GM12801 (cell line): ENCODE data around the gene CSNK1G1.

Source experiments
- TF ChIP-seq, protein P1 (sequence below): IDR thresholded peaks from one replicate; pipeline ENCODE4 v1.5.1; 2011; ENCODE audit warnings: control low read depth; ENCODE audit not compliant: insufficient read length; ENCODE audit errors: extremely low read depth

Gene CSNK1G1

DNA sequence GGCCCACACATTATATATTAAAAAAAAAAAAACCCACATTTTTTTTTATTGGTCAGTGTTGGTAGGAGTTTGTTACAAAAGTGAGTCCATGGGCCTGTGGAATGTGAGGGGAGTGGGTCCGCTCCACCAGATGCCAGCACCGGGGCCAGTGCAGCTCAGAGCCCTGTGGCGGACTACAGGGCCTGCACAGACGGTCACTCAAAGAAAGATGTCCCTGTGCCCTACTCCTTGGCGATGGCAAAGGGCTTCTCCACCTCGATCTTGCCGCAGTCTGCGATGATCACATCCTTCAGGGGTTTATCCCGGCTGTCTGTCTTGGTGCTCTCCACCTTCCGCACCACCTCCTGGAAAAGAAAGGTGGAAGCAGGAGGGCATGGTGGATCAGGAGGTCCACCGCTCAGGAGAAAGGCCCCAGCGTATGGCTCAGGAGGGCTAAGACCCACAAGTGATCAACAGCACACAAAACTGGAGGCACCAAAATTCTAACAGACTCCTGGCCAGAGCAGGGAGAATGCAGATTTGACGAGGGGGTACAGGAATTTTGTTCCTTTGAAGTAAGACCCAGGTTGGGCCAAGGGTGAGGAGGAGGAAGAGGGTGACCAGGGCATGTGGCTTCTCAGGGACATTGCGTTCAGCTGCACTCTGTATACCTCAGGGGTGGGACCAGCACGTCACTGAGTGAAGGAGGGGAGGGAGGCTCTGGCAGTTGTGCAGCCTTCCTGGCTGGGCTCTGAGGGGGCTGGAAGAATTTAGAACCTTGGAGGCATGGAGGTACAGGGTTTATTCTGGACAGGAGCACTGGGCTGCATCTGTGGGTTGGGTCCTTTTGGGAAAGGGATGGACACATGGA is 199.9 kb downstream of the CSNK1G1 start:
- TF ChIP-seq, protein P1, sequence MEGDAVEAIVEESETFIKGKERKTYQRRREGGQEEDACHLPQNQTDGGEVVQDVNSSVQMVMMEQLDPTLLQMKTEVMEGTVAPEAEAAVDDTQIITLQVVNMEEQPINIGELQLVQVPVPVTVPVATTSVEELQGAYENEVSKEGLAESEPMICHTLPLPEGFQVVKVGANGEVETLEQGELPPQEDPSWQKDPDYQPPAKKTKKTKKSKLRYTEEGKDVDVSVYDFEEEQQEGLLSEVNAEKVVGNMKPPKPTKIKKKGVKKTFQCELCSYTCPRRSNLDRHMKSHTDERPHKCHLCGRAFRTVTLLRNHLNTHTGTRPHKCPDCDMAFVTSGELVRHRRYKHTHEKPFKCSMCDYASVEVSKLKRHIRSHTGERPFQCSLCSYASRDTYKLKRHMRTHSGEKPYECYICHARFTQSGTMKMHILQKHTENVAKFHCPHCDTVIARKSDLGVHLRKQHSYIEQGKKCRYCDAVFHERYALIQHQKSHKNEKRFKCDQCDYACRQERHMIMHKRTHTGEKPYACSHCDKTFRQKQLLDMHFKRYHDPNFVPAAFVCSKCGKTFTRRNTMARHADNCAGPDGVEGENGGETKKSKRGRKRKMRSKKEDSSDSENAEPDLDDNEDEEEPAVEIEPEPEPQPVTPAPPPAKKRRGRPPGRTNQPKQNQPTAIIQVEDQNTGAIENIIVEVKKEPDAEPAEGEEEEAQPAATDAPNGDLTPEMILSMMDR, result no peak

DNA sequence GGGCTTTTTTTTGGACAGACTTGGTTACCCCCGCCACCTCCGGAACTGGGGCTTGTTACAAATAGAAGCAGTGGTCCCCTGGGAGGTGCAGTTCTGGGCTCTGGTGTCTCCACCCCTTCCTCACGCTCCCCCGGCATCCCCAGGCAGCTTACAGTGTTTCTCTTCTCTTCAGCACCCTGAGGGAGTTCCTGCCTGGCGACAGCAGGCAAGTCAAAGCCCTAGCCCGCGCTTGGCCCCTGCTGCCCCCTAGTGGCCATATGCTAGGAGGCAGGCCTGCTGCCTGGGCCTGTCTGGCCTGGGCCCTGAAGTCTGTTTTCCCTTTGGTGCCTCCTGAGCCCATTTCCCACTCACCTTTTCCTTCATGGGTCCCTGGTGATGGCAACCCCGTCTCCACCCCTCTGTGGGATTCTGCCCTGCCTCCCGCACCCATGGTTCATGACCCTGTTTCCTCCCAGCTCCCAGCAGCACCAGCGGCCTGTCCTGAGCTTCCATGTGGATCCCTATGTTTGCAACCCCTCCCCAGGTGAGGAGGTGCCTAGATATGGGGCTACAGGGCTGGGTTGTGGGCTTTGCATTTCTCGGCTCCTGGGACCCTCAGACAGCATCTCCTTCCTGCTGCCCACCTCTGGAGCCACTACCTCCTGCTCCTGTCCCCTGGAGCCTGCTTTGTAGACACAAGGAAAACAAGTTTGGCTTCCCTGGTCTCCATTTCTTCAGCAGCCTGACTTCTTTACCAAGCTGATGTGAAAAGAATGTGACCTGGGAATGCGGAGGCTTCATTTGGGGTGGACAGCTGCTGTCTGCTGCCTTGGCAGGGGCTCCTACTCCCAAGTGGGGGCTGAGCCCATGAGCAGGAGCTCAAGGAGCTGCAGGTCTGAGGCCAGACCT is 202.2 kb downstream of the CSNK1G1 start:
- TF ChIP-seq, protein P1, result no peak

GRCh38 chr15:64152507-64153387 is 203.2 kb downstream of the CSNK1G1 start:
- TF ChIP-seq, protein P1, result no peak

- TF ChIP-seq, protein P1, result no peak
Observed at GRCh38 chr15:64151727-64152506, 204.1 kb downstream of the CSNK1G1 start, which contains the start of gene SNX22. Gene SNX22, plus strand, starts transcription at chr15:64151731. Its CDS starts 45 bp downstream, at chr15:64151776.

DNA sequence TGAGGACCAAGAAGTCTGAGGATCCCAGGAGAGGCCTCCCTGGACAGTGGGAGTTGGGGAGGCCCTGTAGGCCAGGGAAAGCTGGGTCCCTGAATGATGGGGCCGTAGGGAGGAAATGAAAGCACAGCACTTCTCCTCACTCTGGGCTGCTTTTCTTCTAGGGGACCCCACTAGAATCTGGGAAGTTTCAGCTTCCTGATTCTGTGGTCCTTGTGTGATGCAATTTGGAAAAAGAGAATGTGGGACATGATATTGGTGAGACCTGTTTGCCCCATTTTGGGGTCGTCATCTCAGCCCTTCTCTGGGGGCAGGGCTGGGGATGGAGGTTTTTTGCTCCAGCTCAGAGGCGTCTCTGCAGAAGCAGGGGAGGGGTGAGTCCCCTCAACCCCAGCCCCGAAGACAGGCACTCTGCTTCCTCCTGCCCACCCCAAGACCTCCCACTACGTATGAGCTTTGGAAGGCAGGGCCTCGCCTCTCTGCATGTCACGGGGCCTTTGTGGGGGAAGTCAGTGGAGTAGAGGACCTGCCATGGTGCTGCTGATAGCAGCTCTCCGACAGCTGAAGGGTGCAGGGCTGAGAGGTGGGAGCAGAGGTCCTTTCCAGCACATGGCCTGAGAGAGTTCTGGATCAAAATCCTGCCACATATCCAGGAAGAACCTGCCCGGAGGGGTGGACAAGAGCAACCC is 205.9 kb downstream of the CSNK1G1 start:
- TF ChIP-seq, protein P1, result no peak

GRCh38 chr15:64149424-64149823 is 206.5 kb downstream of the CSNK1G1 start:
- TF ChIP-seq, protein P1, result no peak
